Measurements from ENCODE around the gene MYH7.

MYH7 gene

GRCh38 chr14:23399136-23399535 is 36.3 kb downstream of the MYH7 start:
- Histone ChIP-seq H4K8ac (ENCODE audit: low read length) (no peak overlapping the region), H3K14ac (ENCODE audit: low read length in 2 of 2) (no peak overlapping the region), H3K4me3 (ENCODE audit: insufficient read depth in 1 of 2, low read depth in 1 of 2, low read length in 2 of 2) (no peak overlapping the region), H2AFZ (ENCODE audit: low read depth, low read length) (no peak overlapping the region), H2BK15ac (ENCODE audit: low read depth, poor library complexity, severe bottlenecking) (no peak overlapping the region), H2BK12ac (ENCODE audit: low read length in 2 of 2) (no peak overlapping the region), H3K27ac (ENCODE audit: low read length, poor library complexity, severe bottlenecking) (no peak overlapping the region), H4K91ac (ENCODE audit: low read length) (no peak overlapping the region), H3K23ac (ENCODE audit: low read length in 2 of 2) (no peak overlapping the region), H3K4ac (ENCODE audit: low read depth in 1 of 2, low read length in 2 of 2) (no peak overlapping the region), H3K9me3 (ENCODE audit: control insufficient read depth, low read length) (no peaks in the 10 kb centered on the region), H2AK5ac (ENCODE audit: low read length, severe bottlenecking) (no peak overlapping the region), H3K27me3 (ENCODE audit: control insufficient read depth in 1 of 2, insufficient read depth in 1 of 2, low read length in 2 of 2) (peaks cover 22 to 46% of the 10 kb centered on the region in 2 experiments), H3K4me2 (ENCODE audit: low read length, poor library complexity, severe bottlenecking) (no peak overlapping the region), H3K18ac (ENCODE audit: low read depth in 1 of 2, low read length in 2 of 2) (no peak overlapping the region), H3K36me3 (ENCODE audit: control insufficient read depth in 1 of 2, insufficient read depth in 2 of 2, low read depth in 1 of 2, low read length in 2 of 2) (no peaks in the 10 kb centered on the region), H2BK120ac (ENCODE audit: low read depth, low read length) (no peak overlapping the region), H3K79me1 (replicated peaks; ENCODE audit: low read length, poor library complexity, severe bottlenecking) (no peaks in the 10 kb centered on the region), H3K4me1 (ENCODE audit: control insufficient read depth, insufficient read depth, low read depth, low read length) (no peaks in the 10 kb centered on the region), H2BK5ac (ENCODE audit: low read depth, low read length, poor library complexity, severe bottlenecking) (no peak overlapping the region), H3K9ac (ENCODE audit: low read length) (no peak overlapping the region)
- 93% methylated on average over 2 of the region's 3 CpGs for WGBS
- no peak for DNase-seq

DNA sequence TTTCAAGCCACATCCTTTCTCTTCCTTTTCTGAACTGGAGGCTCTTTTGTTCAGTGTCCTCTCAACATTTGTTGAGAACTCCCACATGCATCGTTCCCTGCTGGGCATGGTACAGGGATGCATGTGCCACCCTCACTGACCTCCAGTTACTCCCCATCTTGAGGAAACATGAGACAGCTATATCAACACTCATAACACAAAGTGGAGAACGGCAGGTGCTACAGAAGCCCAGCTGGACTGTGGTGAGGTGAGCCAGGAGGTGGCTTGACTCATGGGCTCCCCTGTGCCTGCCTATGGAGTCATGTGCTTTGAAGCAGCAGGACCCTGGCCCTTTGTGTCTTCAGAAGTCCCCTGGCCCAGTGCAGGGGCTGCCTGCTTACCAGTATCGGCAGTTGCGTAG is 37.1 kb downstream of the MYH7 start:
- H2BK12ac ChIP-seq (ENCODE audit: low read length in 2 of 2), result no peak overlapping the region
- H3K4me3 ChIP-seq (ENCODE audit: insufficient read depth in 1 of 2, low read depth in 1 of 2, low read length in 2 of 2), result no peak overlapping the region
- H3K18ac ChIP-seq (ENCODE audit: low read depth in 1 of 2, low read length in 2 of 2), result no peak overlapping the region
- H3K23ac ChIP-seq (ENCODE audit: low read length in 2 of 2), result no peak overlapping the region
- H3K4me2 ChIP-seq (ENCODE audit: low read length, poor library complexity, severe bottlenecking), result no peak overlapping the region
- no peak overlapping the region for H2BK15ac ChIP-seq (ENCODE audit: low read depth, poor library complexity, severe bottlenecking)
- WGBS, result 84% methylated on average over 4 of the region's 4 CpGs
- no peaks in the 10 kb centered on the region for H3K4me1 ChIP-seq (ENCODE audit: control insufficient read depth, insufficient read depth, low read depth, low read length)
- H4K91ac ChIP-seq (ENCODE audit: low read length), result no peak overlapping the region
- H2BK120ac ChIP-seq (ENCODE audit: low read depth, low read length), result no peak overlapping the region
- H3K14ac ChIP-seq (ENCODE audit: low read length in 2 of 2), result no peak overlapping the region
- no peak overlapping the region for H2AFZ ChIP-seq (ENCODE audit: low read depth, low read length)
- no peak overlapping the region for H4K8ac ChIP-seq (ENCODE audit: low read length)
- H3K27me3 ChIP-seq (ENCODE audit: control insufficient read depth in 1 of 2, insufficient read depth in 1 of 2, low read length in 2 of 2), result peaks cover 19 to 44% of the 10 kb centered on the region in 2 experiments
- H3K4ac ChIP-seq (ENCODE audit: low read depth in 1 of 2, low read length in 2 of 2), result no peak overlapping the region
- DNase-seq, result no peak
- H2AK5ac ChIP-seq (ENCODE audit: low read length, severe bottlenecking), result no peak overlapping the region
- H3K9ac ChIP-seq (ENCODE audit: low read length), result no peak overlapping the region
- no peaks in the 10 kb centered on the region for H3K36me3 ChIP-seq (ENCODE audit: control insufficient read depth in 1 of 2, insufficient read depth in 2 of 2, low read depth in 1 of 2, low read length in 2 of 2)
- no peak overlapping the region for H2BK5ac ChIP-seq (ENCODE audit: low read depth, low read length, poor library complexity, severe bottlenecking)
- H3K27ac ChIP-seq (ENCODE audit: low read length, poor library complexity, severe bottlenecking), result no peak overlapping the region
- no peaks in the 10 kb centered on the region for H3K79me1 ChIP-seq (replicated peaks; ENCODE audit: low read length, poor library complexity, severe bottlenecking)
- H3K9me3 ChIP-seq (ENCODE audit: control insufficient read depth, low read length), result no peaks in the 10 kb centered on the region

GRCh38 chr14:23396781-23397407 is 38.6 kb downstream of the MYH7 start:
- H3K4me2 ChIP-seq (ENCODE audit: low read length, poor library complexity, severe bottlenecking), result no peak overlapping the region
- H2AK5ac ChIP-seq (ENCODE audit: low read length, severe bottlenecking), result no peak overlapping the region
- H3K4me1 ChIP-seq (ENCODE audit: control insufficient read depth, insufficient read depth, low read depth, low read length), result no peaks in the 10 kb centered on the region
- no peak overlapping the region for H3K18ac ChIP-seq (ENCODE audit: low read depth in 1 of 2, low read length in 2 of 2)
- no peak overlapping the region for H2BK120ac ChIP-seq (ENCODE audit: low read depth, low read length)
- H3K36me3 ChIP-seq (ENCODE audit: control insufficient read depth in 1 of 2, insufficient read depth in 2 of 2, low read depth in 1 of 2, low read length in 2 of 2), result no peaks in the 10 kb centered on the region
- no peak overlapping the region for H3K9ac ChIP-seq (ENCODE audit: low read length)
- H3K27me3 ChIP-seq (ENCODE audit: control insufficient read depth in 1 of 2, insufficient read depth in 1 of 2, low read length in 2 of 2), result peaks cover 26 to 46% of the 10 kb centered on the region in 2 experiments
- H3K4ac ChIP-seq (ENCODE audit: low read depth in 1 of 2, low read length in 2 of 2), result no peak overlapping the region
- H3K79me1 ChIP-seq (replicated peaks; ENCODE audit: low read length, poor library complexity, severe bottlenecking), result no peaks in the 10 kb centered on the region
- no peak overlapping the region for H2BK15ac ChIP-seq (ENCODE audit: low read depth, poor library complexity, severe bottlenecking)
- H4K8ac ChIP-seq (ENCODE audit: low read length), result no peak overlapping the region
- H3K23ac ChIP-seq (ENCODE audit: low read length in 2 of 2), result no peak overlapping the region
- H2BK12ac ChIP-seq (ENCODE audit: low read length in 2 of 2), result no peak overlapping the region
- H3K27ac ChIP-seq (ENCODE audit: low read length, poor library complexity, severe bottlenecking), result no peak overlapping the region
- H2AFZ ChIP-seq (ENCODE audit: low read depth, low read length), result no peak overlapping the region
- no peak overlapping the region for H3K14ac ChIP-seq (ENCODE audit: low read length in 2 of 2)
- no peak overlapping the region for H2BK5ac ChIP-seq (ENCODE audit: low read depth, low read length, poor library complexity, severe bottlenecking)
- no peaks in the 10 kb centered on the region for H3K9me3 ChIP-seq (ENCODE audit: control insufficient read depth, low read length)
- H4K91ac ChIP-seq (ENCODE audit: low read length), result no peak overlapping the region
- no peak overlapping the region for H3K4me3 ChIP-seq (ENCODE audit: insufficient read depth in 1 of 2, low read depth in 1 of 2, low read length in 2 of 2)
- no peak for DNase-seq
- 93% methylated on average over 10 of the region's 10 CpGs for WGBS

DNA sequence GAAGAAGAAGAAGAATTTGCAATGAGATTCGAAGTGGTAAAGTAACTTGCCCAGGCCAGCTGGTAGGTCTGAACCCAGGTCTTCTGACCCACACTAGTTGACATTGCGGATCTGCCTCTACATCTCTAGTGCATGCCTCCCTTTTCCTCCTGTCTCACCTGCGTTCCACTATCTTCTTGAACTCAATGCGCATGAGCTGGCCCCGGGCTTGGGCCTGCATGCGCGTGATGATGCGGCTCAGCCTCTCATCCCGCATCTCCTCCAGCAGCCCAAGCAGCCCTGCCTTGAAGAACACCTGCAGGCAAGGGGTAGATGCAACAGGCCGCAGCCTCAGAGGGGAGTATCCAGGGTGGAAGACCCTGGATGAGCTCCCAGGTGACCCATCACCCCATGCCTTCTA is 39.3 kb downstream of the MYH7 start:
- Histone ChIP-seq H2BK5ac (ENCODE audit: low read depth, low read length, poor library complexity, severe bottlenecking) (no peak overlapping the region), H2AFZ (ENCODE audit: low read depth, low read length) (no peak overlapping the region), H3K27me3 (ENCODE audit: control insufficient read depth in 1 of 2, insufficient read depth in 1 of 2, low read length in 2 of 2) (peaks cover 28 to 48% of the 10 kb centered on the region in 2 experiments), H3K18ac (ENCODE audit: low read depth in 1 of 2, low read length in 2 of 2) (no peak overlapping the region), H2AK5ac (ENCODE audit: low read length, severe bottlenecking) (no peak overlapping the region), H2BK15ac (ENCODE audit: low read depth, poor library complexity, severe bottlenecking) (no peak overlapping the region), H3K9me3 (ENCODE audit: control insufficient read depth, low read length) (no peaks in the 10 kb centered on the region), H4K91ac (ENCODE audit: low read length) (peak overlapping the region; percentile 27), H4K8ac (ENCODE audit: low read length) (no peak overlapping the region), H3K4me3 (ENCODE audit: insufficient read depth in 1 of 2, low read depth in 1 of 2, low read length in 2 of 2) (no peak overlapping the region), H3K4me2 (ENCODE audit: low read length, poor library complexity, severe bottlenecking) (no peak overlapping the region), H3K23ac (ENCODE audit: low read length in 2 of 2) (no peak overlapping the region), H3K79me1 (replicated peaks; ENCODE audit: low read length, poor library complexity, severe bottlenecking) (no peaks in the 10 kb centered on the region), H2BK12ac (ENCODE audit: low read length in 2 of 2) (no peak overlapping the region), H3K14ac (ENCODE audit: low read length in 2 of 2) (no peak overlapping the region), H3K27ac (ENCODE audit: low read length, poor library complexity, severe bottlenecking) (no peak overlapping the region), H3K4me1 (ENCODE audit: control insufficient read depth, insufficient read depth, low read depth, low read length) (no peaks in the 10 kb centered on the region), H3K4ac (ENCODE audit: low read depth in 1 of 2, low read length in 2 of 2) (no peak overlapping the region), H2BK120ac (ENCODE audit: low read depth, low read length) (no peak overlapping the region), H3K9ac (ENCODE audit: low read length) (no peak overlapping the region), H3K36me3 (ENCODE audit: control insufficient read depth in 1 of 2, insufficient read depth in 2 of 2, low read depth in 1 of 2, low read length in 2 of 2) (no peaks in the 10 kb centered on the region)
- 86% methylated on average over 10 of the region's 10 CpGs for WGBS
- DNase-seq, result no peak
